ENCODE results near the gene AQP7.

GRCh38 chr9:33435821-33436277 is 33.5 kb upstream of the AQP7 start:
- TF ChIP-seq ZFP30 (CRISPR knock-in tag; IDR thresholded peaks at IDR 0.05) (no peak), GLIS3 (CRISPR knock-in tag; IDR thresholded peaks at IDR 0.05) (no peak)
